CD4-positive, CD25-positive, alpha-beta regulatory T cell (primary cell): ENCODE results near the gene CSAD. TPM values are rescaled to one million over a fixed set of nuclear protein-coding genes. Genes with fewer than 3 reads are reported as not detected.
"Not testable (repeated sequence)": the region's sequence is repeated elsewhere in the genome, so short reads cannot be mapped to it uniquely, and the experiment has no call there.

Experiments used
- ATAC-seq, 2 donors: fragments of 150-1000 bp; cut with Tn5 transposase; one replicate each; pipeline ENCODE4 v1.10.0; 2021; ENCODE audit warnings: low read depth in 2 of 2, moderate number of reproducible peaks in 2 of 2, moderate library complexity in 1 of 2
- DNase-seq, 3 donors: peaks; one replicate each; pipeline versions ENCODE4 v3.0.0 to v3.0.0-alpha.2; 2012 to 2022; ENCODE audit warnings: mixed read lengths in 1 of 3
- H3K27ac ChIP-seq: one replicate; pipeline ENCODE4 v1.7.0; 2013; ENCODE audit warnings: mild to moderate bottlenecking, low read length; ENCODE audit not compliant: insufficient read depth, poor library complexity, severe bottlenecking
- H3K27me3 ChIP-seq: one replicate; pipeline ENCODE4 v1.7.0; 2013; ENCODE audit warnings: low read length; ENCODE audit not compliant: control insufficient read depth, insufficient read depth
- H3K36me3 ChIP-seq: one replicate; pipeline ENCODE4 v1.7.0; 2013; ENCODE audit warnings: mild to moderate bottlenecking, low read length, moderate library complexity; ENCODE audit not compliant: control insufficient read depth, insufficient read depth
- H3K4me1 ChIP-seq: 2 replicates; pipeline ENCODE4 v1.7.0; 2013; ENCODE audit warnings: mild to moderate bottlenecking, low read length; ENCODE audit not compliant: insufficient read depth, control insufficient read depth, poor library complexity, severe bottlenecking
- H3K4me3 ChIP-seq: one replicate; pipeline ENCODE4 v1.7.0; 2013; ENCODE audit warnings: low read depth, mild to moderate bottlenecking, low read length, moderate library complexity
- H3K9me3 ChIP-seq, 2 experiments: 1 replicate in 1 of 2; 2 replicates in 1 of 2; pipeline ENCODE4 v1.7.0; 2013; ENCODE audit warnings: low read length in 2 of 2, mild to moderate bottlenecking in 1 of 2, moderate library complexity in 1 of 2; ENCODE audit not compliant: control insufficient read depth in 2 of 2
- H3K27ac Mint-ChIP-seq, 3 donors: one replicate each; pipeline ENCODE4 v1.8.0; 2020 to 2022; ENCODE audit warnings: mild to moderate bottlenecking in 3 of 3, mixed read lengths in 3 of 3, moderate library complexity in 2 of 3
- H3K27me3 Mint-ChIP-seq: one replicate; pipeline ENCODE4 v1.8.0; 2022; ENCODE audit warnings: mild to moderate bottlenecking, mixed read lengths
- H3K36me3 Mint-ChIP-seq: one replicate; pipeline ENCODE4 v1.8.0; 2020; ENCODE audit warnings: mixed read lengths
- H3K4me1 Mint-ChIP-seq, 4 donors: one replicate each; pipeline ENCODE4 v1.8.0; 2020 to 2022; ENCODE audit warnings: mixed read lengths in 4 of 4, mild to moderate bottlenecking in 1 of 4
- H3K4me3 Mint-ChIP-seq, 4 donors: one replicate each; pipeline ENCODE4 v1.8.0; 2020 to 2022; ENCODE audit warnings: mild to moderate bottlenecking in 4 of 4, mixed read lengths in 4 of 4, moderate library complexity in 3 of 4
- H3K9me3 Mint-ChIP-seq, 7 donors: one replicate each; pipeline ENCODE4 v1.8.0; 2020 to 2022; ENCODE audit warnings: mixed read lengths in 7 of 7, mild to moderate bottlenecking in 3 of 7, moderate library complexity in 2 of 7
- polyA plus RNA-seq, 4 donors: library from polyadenylated mRNA; unstranded; fragments of 300-500 nt; fragmentation: Illumina TruSeq; gene quantifications; one replicate each; pipeline ENCODE4 v1.2.3, GENCODE V29; 2021
- total RNA-seq: library from RNA; stranded (reverse); gene quantifications from one replicate; pipeline ENCODE4 v1.2.3, GENCODE V29; 2022

The CSAD gene
- total and polyA plus RNA-seq, 5 donors from 2014 or later, result 1.2 to 68.0 (median 1.7) TPM

DNA sequence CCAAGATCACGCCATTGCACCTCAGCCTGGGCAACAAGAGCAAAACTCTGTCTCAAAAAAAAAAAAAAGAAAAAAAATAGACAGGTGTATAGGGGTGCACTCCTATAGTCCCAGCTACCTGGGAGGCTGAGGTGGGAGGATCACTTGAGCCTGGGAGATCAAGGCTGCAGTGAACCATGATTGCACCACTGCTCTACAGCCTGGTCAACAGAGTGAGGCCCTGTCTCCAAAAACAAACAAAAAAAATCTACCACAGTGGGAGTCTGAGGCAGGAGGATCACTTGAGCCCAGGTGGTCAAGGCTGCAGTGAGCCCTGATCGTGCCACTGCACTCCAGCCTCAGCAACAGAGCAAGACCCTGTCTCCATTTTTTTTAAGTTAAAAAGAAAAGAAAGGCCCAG lies 17.7 kb downstream of the CSAD start:
- not testable (repeated sequence) for H3K9me3 ChIP-seq, H3K4me1 ChIP-seq, H3K27ac Mint-ChIP-seq, H3K4me3 Mint-ChIP-seq, H3K27ac ChIP-seq, H3K4me3 ChIP-seq, H3K36me3 ChIP-seq, H3K27me3 ChIP-seq, ATAC-seq, H3K27me3 Mint-ChIP-seq, H3K4me1 Mint-ChIP-seq, DNase-seq, H3K9me3 Mint-ChIP-seq
- H3K36me3 Mint-ChIP-seq, result peaks cover 12% of the 10 kb centered on the region

DNA sequence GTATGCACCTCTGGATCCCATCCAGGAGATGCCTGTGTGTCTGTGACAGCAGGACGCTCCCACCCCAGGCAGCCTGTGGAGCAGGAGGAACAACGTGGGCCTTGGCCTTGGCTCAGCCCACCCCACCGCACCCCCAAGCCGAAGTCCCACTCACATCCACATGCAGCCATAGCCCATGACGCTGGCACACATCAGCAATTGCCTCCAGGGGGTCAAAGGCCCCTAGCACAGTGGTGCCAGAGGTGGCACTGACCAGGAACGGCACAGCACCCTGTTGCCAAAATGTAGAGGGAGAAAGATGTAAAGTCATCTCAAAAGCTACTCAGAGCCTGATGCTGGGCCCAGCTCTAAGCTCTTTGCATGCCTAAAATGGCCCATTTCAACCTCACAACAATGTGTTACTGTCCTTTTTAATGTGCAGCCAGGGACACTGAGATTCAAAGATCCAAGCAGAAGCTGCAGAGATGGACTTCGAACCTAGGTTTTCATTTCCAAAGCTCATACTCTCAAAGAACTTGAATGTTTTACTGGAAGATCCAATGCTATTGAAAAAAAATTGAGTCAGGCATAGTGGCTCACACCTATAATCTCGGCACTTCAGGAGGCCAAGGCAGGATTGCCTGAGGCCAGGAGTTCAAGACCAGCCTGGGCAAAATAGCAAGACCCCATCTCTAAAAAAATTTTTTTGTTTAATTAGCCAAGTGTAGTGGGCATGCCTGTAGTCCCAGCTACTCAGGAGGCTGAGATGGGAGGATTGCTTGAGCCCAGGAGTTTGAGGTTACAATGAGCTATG lies 19.4 kb downstream of the CSAD start:
- no peaks in the 10 kb centered on the region for H3K36me3 ChIP-seq
- Mint-ChIP-seq H3K9me3 (no peaks in the 10 kb centered on the region), H3K27me3 (peaks cover 5% of the 10 kb centered on the region), H3K27ac (no peak overlapping the region), H3K36me3 (peaks cover 6% of the 10 kb centered on the region), H3K4me3 (no peak overlapping the region), H3K4me1 (peaks cover 0 to 7% (median 3%) of the 10 kb centered on the region in 4 donors)
- no peak for DNase-seq
- no peaks in the 10 kb centered on the region for H3K9me3 ChIP-seq
- ATAC-seq, result no peak
- no peaks in the 10 kb centered on the region for H3K27me3 ChIP-seq
- H3K4me1 ChIP-seq, result peaks cover 7% of the 10 kb centered on the region
- H3K27ac ChIP-seq, result no peak overlapping the region
- no peak overlapping the region for H3K4me3 ChIP-seq

DNA sequence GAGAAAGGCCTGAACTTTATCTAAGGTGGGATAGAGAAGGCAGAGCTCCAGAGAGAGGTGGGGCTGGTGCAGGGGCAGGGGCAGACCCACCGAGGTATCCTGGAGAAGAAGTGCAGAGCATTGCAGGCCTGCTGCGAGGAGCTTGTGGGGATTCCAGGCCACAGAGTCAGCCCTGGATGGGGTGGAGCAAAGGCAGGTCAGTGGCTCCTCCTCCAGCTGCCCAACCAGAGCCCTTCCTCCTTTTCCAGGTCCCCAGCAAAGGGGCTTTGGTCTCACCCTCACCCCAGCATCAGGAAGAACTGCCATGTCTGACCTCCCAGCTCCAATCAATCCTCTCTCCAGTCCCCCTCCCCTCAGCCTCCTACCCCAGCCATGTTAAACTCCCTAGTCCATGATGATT lies 20.1 kb downstream of the CSAD start:
- Histone ChIP-seq H3K27me3 (no peaks in the 10 kb centered on the region), H3K9me3 (no peaks in the 10 kb centered on the region), H3K4me1 (peaks cover 7% of the 10 kb centered on the region), H3K36me3 (no peaks in the 10 kb centered on the region), H3K4me3 (no peak overlapping the region), H3K27ac (no peak overlapping the region)
- Mint-ChIP-seq H3K4me3 (no peak overlapping the region), H3K27me3 (peaks cover 5% of the 10 kb centered on the region), H3K4me1 (peaks cover 0 to 7% (median 3%) of the 10 kb centered on the region in 4 donors), H3K27ac (no peak overlapping the region), H3K36me3 (peaks cover 4% of the 10 kb centered on the region), H3K9me3 (no peaks in the 10 kb centered on the region)
- DNase-seq, result no peak
- no peak for ATAC-seq

DNA sequence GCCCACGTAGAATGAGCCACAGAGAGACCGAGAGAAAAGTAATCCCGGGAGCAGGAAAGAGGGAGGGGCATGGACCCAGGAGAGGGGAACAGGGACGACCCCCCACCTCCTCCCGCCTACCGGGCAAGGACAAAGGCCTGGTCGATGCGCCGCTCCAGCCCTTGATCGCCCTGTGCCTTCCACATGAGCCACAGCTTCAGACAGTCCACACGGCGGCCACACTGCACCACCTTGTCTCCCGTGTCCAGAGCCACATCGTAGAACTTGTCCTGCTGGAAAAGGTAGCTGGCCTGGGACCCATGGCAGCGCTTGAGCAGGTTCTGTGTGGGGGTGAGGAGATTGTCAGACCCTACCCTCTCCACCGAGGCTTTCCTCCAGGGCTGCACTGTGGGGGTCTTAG lies 20.7 kb downstream of the CSAD start:
- peaks cover 7% of the 10 kb centered on the region for H3K4me1 ChIP-seq
- H3K27ac ChIP-seq, result no peak overlapping the region
- ATAC-seq (no peak), DNase-seq (no peak)
- no peaks in the 10 kb centered on the region for H3K9me3 ChIP-seq
- peaks cover 0 to 7% (median 3%) of the 10 kb centered on the region in 4 donors for H3K4me1 Mint-ChIP-seq
- no peak overlapping the region for H3K27ac Mint-ChIP-seq
- H3K36me3 ChIP-seq, result no peaks in the 10 kb centered on the region
- no peaks in the 10 kb centered on the region for H3K9me3 Mint-ChIP-seq
- peaks cover 5% of the 10 kb centered on the region for H3K27me3 Mint-ChIP-seq
- H3K4me3 ChIP-seq, result no peak overlapping the region
- no peak overlapping the region for H3K4me3 Mint-ChIP-seq
- H3K27me3 ChIP-seq, result no peaks in the 10 kb centered on the region
- peaks cover 4% of the 10 kb centered on the region for H3K36me3 Mint-ChIP-seq

DNA sequence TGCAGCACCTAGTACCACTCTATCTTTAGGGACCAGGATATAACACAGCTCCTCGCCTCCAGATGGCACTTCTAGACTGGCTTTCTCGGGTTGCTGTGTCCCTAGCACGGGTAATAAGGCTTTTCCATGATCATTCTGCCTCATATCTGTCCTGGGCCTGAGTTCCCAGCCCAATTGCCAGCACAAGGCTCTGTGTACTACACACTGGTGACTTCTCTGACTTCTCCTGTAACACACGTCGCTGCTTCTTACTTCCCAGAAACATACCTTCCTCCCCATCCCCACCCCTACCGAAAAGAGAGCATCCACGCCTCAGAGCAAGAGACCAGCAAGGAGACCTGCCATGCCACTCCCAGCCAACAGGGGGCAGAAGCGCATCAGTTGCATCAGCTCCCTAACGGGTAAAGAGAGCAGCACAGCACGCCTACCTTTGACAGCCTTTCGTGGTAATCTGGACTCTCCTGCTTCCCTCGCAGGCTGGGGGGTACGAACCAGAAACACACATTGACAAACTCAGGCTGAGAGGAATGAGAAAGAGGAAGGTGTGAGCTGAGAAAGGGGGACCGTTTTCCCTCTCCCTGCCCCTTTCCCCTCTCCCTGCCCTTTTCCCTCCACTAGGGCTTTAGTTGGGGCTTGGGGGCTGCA lies 21.4 kb downstream of the CSAD start:
- ATAC-seq (peak; percentile 96 to 98), DNase-seq (peak; percentile 76 to 90 (median 85))
- Histone ChIP-seq H3K4me1 (peaks cover 7% of the 10 kb centered on the region), H3K27me3 (no peaks in the 10 kb centered on the region), H3K4me3 (no peak overlapping the region), H3K27ac (no peak overlapping the region), H3K9me3 (no peaks in the 10 kb centered on the region), H3K36me3 (no peaks in the 10 kb centered on the region)
- Mint-ChIP-seq H3K36me3 (peaks cover 4% of the 10 kb centered on the region), H3K27me3 (peaks cover 5% of the 10 kb centered on the region), H3K27ac (peak overlapping the region; percentile 13 to 50 (median 34)), H3K4me1 (peaks cover 0 to 7% (median 2%) of the 10 kb centered on the region in 4 donors), H3K4me3 (no peak overlapping the region), H3K9me3 (no peaks in the 10 kb centered on the region)

DNA sequence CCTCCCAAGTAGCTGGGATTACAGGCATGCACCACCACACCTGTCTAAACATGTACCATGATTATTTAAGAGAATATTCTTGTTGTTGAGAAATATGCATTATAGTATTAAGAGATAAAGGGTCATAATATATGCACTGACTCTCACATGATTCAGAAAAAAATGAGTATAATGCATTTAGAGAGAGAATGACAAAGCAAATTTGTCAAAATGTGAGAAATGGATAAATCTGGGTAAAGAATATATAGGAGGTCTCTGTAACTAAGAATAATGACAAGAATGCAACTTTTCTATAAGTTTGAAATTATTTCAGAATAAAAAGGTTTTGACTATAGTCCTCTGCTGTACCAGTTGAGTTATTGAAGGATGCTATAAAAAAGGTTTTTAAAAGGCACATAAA lies 28.3 kb downstream of the CSAD start:
- Mint-ChIP-seq H3K36me3 (no peaks in the 10 kb centered on the region), H3K27me3 (peaks cover 8% of the 10 kb centered on the region), H3K27ac (no peak overlapping the region), H3K4me3 (no peak overlapping the region), H3K9me3 (no peaks in the 10 kb centered on the region), H3K4me1 (peaks cover 0 to 2% (median 0%) of the 10 kb centered on the region in 4 donors)
- Histone ChIP-seq H3K9me3 (no peaks in the 10 kb centered on the region), H3K27me3 (no peaks in the 10 kb centered on the region), H3K27ac (no peak overlapping the region), H3K36me3 (no peaks in the 10 kb centered on the region), H3K4me1 (no peaks in the 10 kb centered on the region), H3K4me3 (no peak overlapping the region)
- no peak for ATAC-seq
- no peak for DNase-seq

DNA sequence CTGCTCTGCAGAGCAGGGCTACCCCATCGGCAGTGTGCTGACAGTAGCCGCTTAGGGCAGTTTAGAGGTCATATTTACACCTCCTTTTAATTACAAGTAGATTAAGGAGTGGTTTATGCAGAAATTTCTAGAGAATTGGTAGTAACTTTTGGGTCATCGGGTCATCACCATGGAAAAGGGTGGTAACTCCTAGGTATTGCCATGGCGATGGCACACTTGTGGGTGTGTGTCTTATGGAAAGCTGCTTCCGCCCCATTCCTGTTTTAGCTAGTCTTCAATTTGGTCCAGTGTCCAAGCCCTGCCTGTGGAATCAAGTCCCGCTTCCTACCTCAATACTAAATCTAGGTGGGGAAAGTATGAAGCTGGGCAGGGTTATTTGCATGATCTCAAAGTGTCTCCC lies 29.7 kb downstream of the CSAD start:
- H3K4me3 ChIP-seq, result no peak overlapping the region
- no peaks in the 10 kb centered on the region for H3K27me3 ChIP-seq
- H3K4me3 Mint-ChIP-seq, result no peak overlapping the region
- peaks cover 0 to 2% (median 0%) of the 10 kb centered on the region in 4 donors for H3K4me1 Mint-ChIP-seq
- DNase-seq (no peak), ATAC-seq (no peak)
- H3K27me3 Mint-ChIP-seq, result peaks cover 8% of the 10 kb centered on the region
- no peak overlapping the region for H3K27ac ChIP-seq
- H3K27ac Mint-ChIP-seq, result no peak overlapping the region
- H3K36me3 ChIP-seq, result no peaks in the 10 kb centered on the region
- no peaks in the 10 kb centered on the region for H3K4me1 ChIP-seq
- no peaks in the 10 kb centered on the region for H3K9me3 ChIP-seq
- H3K36me3 Mint-ChIP-seq, result no peaks in the 10 kb centered on the region
- H3K9me3 Mint-ChIP-seq, result no peaks in the 10 kb centered on the region

DNA sequence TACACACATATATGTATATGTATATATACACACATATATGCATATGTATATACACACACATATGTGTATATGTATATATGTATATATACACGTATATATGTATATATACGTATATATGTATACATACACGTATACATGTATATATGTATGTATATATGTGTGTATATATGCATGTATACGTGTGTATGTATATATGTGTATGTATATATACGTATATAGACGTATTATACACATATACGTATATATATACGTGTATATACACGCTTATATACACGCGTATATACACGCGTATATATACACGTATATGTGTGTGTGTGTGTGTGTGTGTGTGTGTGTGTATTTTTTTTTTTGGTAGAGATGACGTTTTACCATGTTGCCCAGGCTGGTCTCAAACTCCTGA lies 33.1 kb downstream of the CSAD start:
- Mint-ChIP-seq H3K9me3 (no peaks in the 10 kb centered on the region), H3K4me3 (no peak overlapping the region), H3K27me3 (peaks cover 8% of the 10 kb centered on the region), H3K4me1 (peaks cover 0 to 2% (median 0%) of the 10 kb centered on the region in 4 donors), H3K36me3 (peaks cover 3% of the 10 kb centered on the region), H3K27ac (no peak overlapping the region)
- Histone ChIP-seq H3K4me1 (no peaks in the 10 kb centered on the region), H3K36me3 (no peaks in the 10 kb centered on the region), H3K9me3 (no peaks in the 10 kb centered on the region), H3K27me3 (no peaks in the 10 kb centered on the region), H3K27ac (no peak overlapping the region), H3K4me3 (no peak overlapping the region)
- no peak for ATAC-seq
- no peak for DNase-seq
